ENCODE measurements around the gene NFYA. TPM values are rescaled to one million over a fixed set of nuclear protein-coding genes. Genes with fewer than 3 reads are reported as not detected.

Gene NFYA
- total and polyA plus RNA-seq, 7 donors, result 7.4 to 12.8 (median 10.2) TPM

GRCh38 chr6:41079080-41079479 is 6.3 kb downstream of the NFYA start:
- intact Hi-C loops (cut with DNase I), result loop anchor here (10.0 kb wide), 2 partner anchors 706 to 1964 kb away; partner anchors contain the start of genes PRICKLE4, SAYSD1 and TOMM6
- no peak overlapping the region for H3K27ac ChIP-seq
- TF ChIP-seq POLR2AphosphoS5 (IDR thresholded peaks at IDR 0.05) (no peak), EP300 (IDR thresholded peaks at IDR 0.05) (no peak), POLR2A (IDR thresholded peaks at IDR 0.05) (no peak)
- TF ChIP-seq, protein P1, sequence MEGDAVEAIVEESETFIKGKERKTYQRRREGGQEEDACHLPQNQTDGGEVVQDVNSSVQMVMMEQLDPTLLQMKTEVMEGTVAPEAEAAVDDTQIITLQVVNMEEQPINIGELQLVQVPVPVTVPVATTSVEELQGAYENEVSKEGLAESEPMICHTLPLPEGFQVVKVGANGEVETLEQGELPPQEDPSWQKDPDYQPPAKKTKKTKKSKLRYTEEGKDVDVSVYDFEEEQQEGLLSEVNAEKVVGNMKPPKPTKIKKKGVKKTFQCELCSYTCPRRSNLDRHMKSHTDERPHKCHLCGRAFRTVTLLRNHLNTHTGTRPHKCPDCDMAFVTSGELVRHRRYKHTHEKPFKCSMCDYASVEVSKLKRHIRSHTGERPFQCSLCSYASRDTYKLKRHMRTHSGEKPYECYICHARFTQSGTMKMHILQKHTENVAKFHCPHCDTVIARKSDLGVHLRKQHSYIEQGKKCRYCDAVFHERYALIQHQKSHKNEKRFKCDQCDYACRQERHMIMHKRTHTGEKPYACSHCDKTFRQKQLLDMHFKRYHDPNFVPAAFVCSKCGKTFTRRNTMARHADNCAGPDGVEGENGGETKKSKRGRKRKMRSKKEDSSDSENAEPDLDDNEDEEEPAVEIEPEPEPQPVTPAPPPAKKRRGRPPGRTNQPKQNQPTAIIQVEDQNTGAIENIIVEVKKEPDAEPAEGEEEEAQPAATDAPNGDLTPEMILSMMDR (IDR thresholded peaks at IDR 0.05), result no peak
- peaks cover 0 to 49% (median 19%) of the 10 kb centered on the region in 4 donors for H3K36me3 ChIP-seq
- no peaks in the 10 kb centered on the region for H3K9me3 ChIP-seq
- H3K27me3 ChIP-seq, result no peaks in the 10 kb centered on the region
- H3K4me3 ChIP-seq, result no peak overlapping the region
- no peak for DNase-seq
- WGBS, 2 donors, result 91 to 97% methylated on average over 1 of the region's 1 CpG
- H3K4me1 ChIP-seq, result peaks cover 0 to 21% (median 14%) of the 10 kb centered on the region in 4 donors

DNA sequence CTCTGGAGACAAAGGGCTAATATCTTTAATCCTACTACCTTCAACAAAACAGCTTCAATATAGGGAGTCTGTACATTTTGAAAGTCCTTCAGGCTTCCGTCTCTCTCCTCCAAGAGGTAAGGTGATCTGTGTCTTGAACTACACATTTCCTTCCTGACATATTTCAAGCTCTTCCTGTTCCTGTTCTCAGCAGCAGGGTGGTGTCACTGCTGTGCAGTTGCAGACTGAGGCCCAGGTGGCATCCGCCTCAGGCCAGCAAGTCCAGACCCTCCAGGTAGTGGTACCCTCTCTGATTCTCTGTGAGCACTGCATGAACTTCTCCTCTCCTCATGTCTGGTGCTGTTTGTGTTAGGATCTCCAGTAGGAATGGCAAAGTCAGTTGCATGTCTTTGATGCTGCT is 7.8 kb downstream of the NFYA start:
- H3K4me3 ChIP-seq, result no peak overlapping the region
- peaks cover 0 to 5% (median 0%) of the 10 kb centered on the region in 4 donors for H3K4me1 ChIP-seq
- intact Hi-C loops (cut with DNase I), result no loop called here
- H3K36me3 ChIP-seq, result peaks cover 3 to 62% (median 23%) of the 10 kb centered on the region in 4 donors
- no peak for DNase-seq
- no peak overlapping the region for H3K27ac ChIP-seq
- WGBS, 2 donors, result 61 to 91% methylated on average over 2 of the region's 2 CpGs
- H3K27me3 ChIP-seq, result no peaks in the 10 kb centered on the region
- TF ChIP-seq EP300 (IDR thresholded peaks at IDR 0.05), result no peak
- TF ChIP-seq POLR2AphosphoS5 (IDR thresholded peaks at IDR 0.05), result no peak
- TF ChIP-seq, protein P1 (IDR thresholded peaks at IDR 0.05), result no peak
- TF ChIP-seq POLR2A (IDR thresholded peaks at IDR 0.05), result no peak
- H3K9me3 ChIP-seq, result no peaks in the 10 kb centered on the region

DNA sequence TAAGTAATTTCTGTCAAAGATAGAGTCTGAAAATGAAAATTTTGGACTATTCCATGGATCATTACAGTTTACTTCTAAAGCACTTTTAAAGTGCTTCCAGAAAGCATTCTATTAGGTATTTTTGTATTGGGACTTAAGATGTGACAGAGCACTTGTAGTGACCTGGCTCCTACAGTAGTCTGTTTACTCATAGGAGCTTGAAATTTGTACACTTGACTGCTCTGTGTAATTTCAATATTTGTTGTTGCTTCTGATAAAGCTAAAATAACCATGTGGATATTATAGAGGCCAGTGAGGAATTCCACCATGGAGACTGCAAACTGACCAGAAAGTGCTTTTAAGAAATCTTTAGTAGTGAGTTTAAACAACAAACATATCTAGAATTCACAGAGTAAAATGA is 10.3 kb downstream of the NFYA start:
- Histone ChIP-seq H3K4me1 (no peaks in the 10 kb centered on the region), H3K36me3 (peaks cover 3 to 83% (median 23%) of the 10 kb centered on the region in 4 donors), H3K27me3 (no peaks in the 10 kb centered on the region), H3K9me3 (no peaks in the 10 kb centered on the region), H3K4me3 (no peak overlapping the region), H3K27ac (no peak overlapping the region)
- no peak for DNase-seq
- intact Hi-C loops (cut with DNase I), result no loop called here
- no peak for TF ChIP-seq POLR2A (IDR thresholded peaks at IDR 0.05)
- TF ChIP-seq, protein P1 (IDR thresholded peaks at IDR 0.05), result no peak
- TF ChIP-seq EP300 (IDR thresholded peaks at IDR 0.05), result no peak
- TF ChIP-seq POLR2AphosphoS5 (IDR thresholded peaks at IDR 0.05), result no peak

DNA sequence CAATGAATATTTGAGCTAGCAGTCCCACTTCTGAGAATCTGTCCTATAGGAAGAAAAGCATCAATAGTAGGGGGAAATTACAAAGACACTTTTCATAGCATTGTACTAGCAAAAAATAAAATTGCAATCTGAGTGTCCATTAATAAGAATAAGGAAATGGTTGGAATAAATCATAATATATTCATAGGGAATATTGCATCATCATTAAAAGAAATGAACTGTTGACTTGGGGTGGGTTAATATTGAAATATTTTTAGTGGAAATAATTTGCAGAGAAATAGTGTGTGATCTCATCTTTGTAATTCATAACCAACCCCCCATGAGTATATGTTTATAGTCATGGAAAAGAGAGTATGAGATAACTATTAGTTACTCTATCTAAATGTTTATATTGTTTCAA is 12.4 kb downstream of the NFYA start:
- no peak for DNase-seq
- H3K4me1 ChIP-seq, result no peaks in the 10 kb centered on the region
- no peaks in the 10 kb centered on the region for H3K27me3 ChIP-seq
- no peak overlapping the region for H3K27ac ChIP-seq
- H3K4me3 ChIP-seq, result no peak overlapping the region
- intact Hi-C loops (cut with DNase I), result no loop called here
- H3K9me3 ChIP-seq, result no peaks in the 10 kb centered on the region
- TF ChIP-seq, protein P1 (IDR thresholded peaks at IDR 0.05), result no peak
- no peak for TF ChIP-seq EP300 (IDR thresholded peaks at IDR 0.05)
- no peak for TF ChIP-seq POLR2AphosphoS5 (IDR thresholded peaks at IDR 0.05)
- no peak for TF ChIP-seq POLR2A (IDR thresholded peaks at IDR 0.05)
- peaks cover 8 to 87% (median 24%) of the 10 kb centered on the region in 4 donors for H3K36me3 ChIP-seq

GRCh38 chr6:41088451-41088850 is 15.7 kb downstream of the NFYA start:
- WGBS, 2 donors, result 95 to 97% methylated on average over 4 of the region's 4 CpGs
- TF ChIP-seq EP300 (IDR thresholded peaks at IDR 0.05) (no peak), POLR2AphosphoS5 (IDR thresholded peaks at IDR 0.05) (no peak), POLR2A (IDR thresholded peaks at IDR 0.05) (no peak)
- TF ChIP-seq, protein P1 (IDR thresholded peaks at IDR 0.05), result no peak
- Histone ChIP-seq H3K36me3 (peaks cover 18 to 90% (median 23%) of the 10 kb centered on the region in 4 donors), H3K27ac (no peak overlapping the region), H3K27me3 (no peaks in the 10 kb centered on the region), H3K4me3 (no peak overlapping the region), H3K4me1 (no peaks in the 10 kb centered on the region), H3K9me3 (no peaks in the 10 kb centered on the region)
- intact Hi-C loops (cut with DNase I), result no loop called here
- DNase-seq, result no peak
